Trophoblast cell (in vitro differentiated cells and primary cell): ENCODE results near the gene DNM3.

Experiments used
- DNase-seq, 2 donors: peaks; one replicate each; pipeline ENCODE4 v3.0.0-alpha.2; 2016
- H2AFZ ChIP-seq: 2 replicates; pipeline ENCODE4 v1.6.1; 2013; ENCODE audit warnings: low read length, moderate library complexity, mild to moderate bottlenecking; ENCODE audit not compliant: insufficient read depth, poor library complexity
- H2AK5ac ChIP-seq: 2 replicates; pipeline ENCODE4 v1.6.1; 2013; ENCODE audit warnings: mild to moderate bottlenecking, low read length
- H2BK120ac ChIP-seq: 2 replicates; pipeline ENCODE4 v1.6.1; 2013; ENCODE audit warnings: low read length, mild to moderate bottlenecking, moderate library complexity; ENCODE audit not compliant: insufficient read depth, poor library complexity
- H2BK12ac ChIP-seq: 2 replicates; pipeline ENCODE4 v1.6.1; 2013; ENCODE audit warnings: mild to moderate bottlenecking, low read length, moderate library complexity
- H2BK5ac ChIP-seq: 2 replicates; pipeline ENCODE4 v1.6.1; 2013; ENCODE audit warnings: low read length, low read depth, moderate library complexity, mild to moderate bottlenecking; ENCODE audit not compliant: poor library complexity
- H3K14ac ChIP-seq: 2 replicates; pipeline ENCODE4 v1.6.1; 2013; ENCODE audit warnings: mild to moderate bottlenecking, low read length
- H3K18ac ChIP-seq: 2 replicates; pipeline ENCODE4 v1.6.1; 2013; ENCODE audit warnings: mild to moderate bottlenecking, low read length
- H3K23ac ChIP-seq: 2 replicates; pipeline ENCODE4 v1.6.1; 2013; ENCODE audit warnings: low read length
- H3K27ac ChIP-seq: 2 replicates; pipeline ENCODE4 v1.5.1; 2013; ENCODE audit warnings: low read depth, mild to moderate bottlenecking, inconsistent platforms, low read length, moderate library complexity
- H3K27me3 ChIP-seq: 2 replicates; pipeline ENCODE4 v1.6.1; 2013; ENCODE audit warnings: inconsistent platforms, mild to moderate bottlenecking, low read length, moderate library complexity; ENCODE audit not compliant: insufficient read depth
- H3K36me3 ChIP-seq, 2 experiments: 1 replicate in 1 of 2; 2 replicates in 1 of 2; pipeline ENCODE4 v1.6.1; 2013; ENCODE audit warnings: low read length in 2 of 2, mild to moderate bottlenecking in 2 of 2, moderate library complexity in 1 of 2; ENCODE audit not compliant: insufficient read depth in 2 of 2, control insufficient read depth in 1 of 2
- H3K4ac ChIP-seq: 2 replicates; pipeline ENCODE4 v1.6.1; 2013; ENCODE audit warnings: low read depth, mild to moderate bottlenecking, low read length, moderate library complexity
- H3K4me1 ChIP-seq, 2 experiments: 1 replicate in 1 of 2; 2 replicates in 1 of 2; pipeline ENCODE4 v1.6.1; 2013; ENCODE audit warnings: low read length in 2 of 2, mild to moderate bottlenecking in 2 of 2, moderate library complexity in 1 of 2; ENCODE audit not compliant: insufficient read depth in 2 of 2, control insufficient read depth in 1 of 2
- H3K4me2 ChIP-seq: 2 replicates; pipeline ENCODE4 v1.6.1; 2013; ENCODE audit warnings: inconsistent platforms, mild to moderate bottlenecking, low read length, moderate library complexity
- H3K4me3 ChIP-seq: 2 replicates; pipeline ENCODE4 v1.5.1; 2013; ENCODE audit warnings: mild to moderate bottlenecking, low read depth, low read length, inconsistent platforms
- H3K79me1 ChIP-seq: one replicate; pipeline ENCODE4 v1.6.1; 2013; ENCODE audit warnings: low read length
- H3K79me2 ChIP-seq: 2 replicates; pipeline ENCODE4 v1.6.1; 2013; ENCODE audit warnings: low read length, mild to moderate bottlenecking; ENCODE audit not compliant: control insufficient read depth, insufficient read depth, poor library complexity
- H3K9ac ChIP-seq: 2 replicates; pipeline ENCODE4 v1.6.1; 2013; ENCODE audit warnings: mild to moderate bottlenecking, low read length
- H3K9me3 ChIP-seq: 2 replicates; pipeline ENCODE4 v1.6.1; 2013; ENCODE audit warnings: low read depth, mild to moderate bottlenecking, control low read depth, inconsistent platforms, low read length; ENCODE audit not compliant: insufficient read depth
- H4K12ac ChIP-seq: 2 replicates; pipeline ENCODE4 v1.6.1; 2013; ENCODE audit warnings: low read depth, mild to moderate bottlenecking, low read length, moderate library complexity
- H4K8ac ChIP-seq: 2 replicates; pipeline ENCODE4 v1.6.1; 2013; ENCODE audit warnings: low read depth, mild to moderate bottlenecking, low read length, moderate library complexity
- H4K91ac ChIP-seq: one replicate; pipeline ENCODE4 v1.6.1; 2013; ENCODE audit warnings: low read depth, mild to moderate bottlenecking, low read length, moderate library complexity
- WGBS: extraction: QIAGEN DNeasy Blood & Tissue Kit; methylation state at CpG from one replicate; pipeline ENCODE4 v1.1.7; 2013; ENCODE audit warnings: missing lambda C conversion rate; ENCODE audit not compliant: insufficient read length, insufficient coverage; ENCODE audit errors: extremely low coverage; 5-methylcytosine and 5-hydroxymethylcytosine counted together

The DNM3 gene

DNA sequence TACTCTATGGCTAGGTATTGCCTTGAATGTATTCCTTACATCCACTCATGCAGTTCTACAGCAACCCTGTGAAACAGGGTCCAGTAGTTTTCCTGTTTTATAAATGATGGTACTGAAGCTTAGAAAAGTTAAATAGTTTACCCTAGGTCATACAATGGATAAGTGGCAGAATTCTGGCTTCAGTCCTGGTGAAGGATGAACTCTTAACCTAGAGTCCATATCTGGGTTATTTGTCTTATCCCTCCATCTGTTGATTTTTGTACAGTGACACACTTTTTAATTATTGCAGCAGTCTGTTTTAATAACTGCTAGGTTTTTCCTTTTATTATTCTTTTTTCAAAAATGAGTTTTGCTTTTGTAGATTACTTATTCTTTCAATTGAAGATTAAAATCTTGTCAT lies 263.9 kb downstream of the DNM3 start:
- Histone ChIP-seq H3K4me3 (no peak overlapping the region), H2BK120ac (no peak overlapping the region), H3K4me2 (no peak overlapping the region), H3K18ac (no peak overlapping the region), H3K36me3 (no peaks in the 10 kb centered on the region), H4K91ac (no peak overlapping the region), H4K12ac (no peak overlapping the region), H3K9me3 (no peaks in the 10 kb centered on the region), H3K4me1 (no peaks in the 10 kb centered on the region), H4K8ac (no peak overlapping the region), H2BK5ac (no peak overlapping the region), H3K9ac (no peak overlapping the region), H3K23ac (no peak overlapping the region), H3K27me3 (no peaks in the 10 kb centered on the region), H3K79me2 (no peaks in the 10 kb centered on the region), H3K79me1 (no peaks in the 10 kb centered on the region), H2BK12ac (no peak overlapping the region), H3K4ac (no peak overlapping the region), H2AFZ (no peak overlapping the region), H3K14ac (no peak overlapping the region), H2AK5ac (no peak overlapping the region), H3K27ac (no peak overlapping the region)
- DNase-seq: no peak

DNA sequence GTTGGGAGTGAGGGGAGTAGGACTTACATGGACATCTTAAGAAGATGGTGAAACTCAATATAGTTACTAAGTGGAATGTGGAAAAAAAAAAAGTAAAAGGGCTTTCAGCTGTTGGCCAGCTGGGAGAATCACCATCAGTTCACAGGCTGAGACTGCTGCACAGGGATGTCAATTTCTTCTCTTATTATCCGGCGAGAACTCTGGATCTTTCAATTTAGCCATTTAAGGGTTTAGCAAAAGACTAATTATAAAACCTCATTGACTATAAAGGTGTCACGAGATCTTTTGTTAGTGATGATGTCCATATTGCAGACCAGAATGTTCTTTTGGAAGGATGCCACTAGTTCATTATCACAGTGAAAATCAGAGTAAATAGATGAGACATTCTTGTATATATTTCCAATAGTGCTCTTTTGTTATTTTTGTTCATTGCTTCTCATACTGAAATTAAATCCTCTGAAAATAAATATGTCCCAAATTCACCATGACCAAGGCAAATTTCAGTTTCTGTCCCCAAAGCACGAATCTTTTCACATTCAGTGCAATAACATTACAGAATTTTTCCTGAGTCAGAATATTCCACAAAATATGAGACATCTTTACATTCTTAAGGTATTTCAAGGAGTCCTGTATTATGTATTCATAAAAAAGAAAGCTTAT lies 266.1 kb downstream of the DNM3 start:
- no peak overlapping the region for H2AK5ac ChIP-seq
- no peaks in the 10 kb centered on the region for H3K27me3 ChIP-seq
- H3K4ac ChIP-seq: no peak overlapping the region
- no peaks in the 10 kb centered on the region for H3K79me1 ChIP-seq
- no peak overlapping the region for H2BK5ac ChIP-seq
- no peak overlapping the region for H3K4me2 ChIP-seq
- H3K27ac ChIP-seq: no peak overlapping the region
- no peak overlapping the region for H2BK12ac ChIP-seq
- H4K8ac ChIP-seq: no peak overlapping the region
- no peak overlapping the region for H3K23ac ChIP-seq
- H3K9me3 ChIP-seq: no peaks in the 10 kb centered on the region
- no peak overlapping the region for H3K4me3 ChIP-seq
- no peak overlapping the region for H3K18ac ChIP-seq
- H3K79me2 ChIP-seq: no peaks in the 10 kb centered on the region
- no peak overlapping the region for H4K12ac ChIP-seq
- H4K91ac ChIP-seq: no peak overlapping the region
- DNase-seq: no peak
- no peaks in the 10 kb centered on the region for H3K36me3 ChIP-seq
- H3K4me1 ChIP-seq: no peaks in the 10 kb centered on the region
- no peak overlapping the region for H2BK120ac ChIP-seq
- no peak overlapping the region for H3K9ac ChIP-seq
- H2AFZ ChIP-seq: no peak overlapping the region
- H3K14ac ChIP-seq: no peak overlapping the region
- no CpG with 5 or more reads among the region's 4 CpGs for WGBS

DNA sequence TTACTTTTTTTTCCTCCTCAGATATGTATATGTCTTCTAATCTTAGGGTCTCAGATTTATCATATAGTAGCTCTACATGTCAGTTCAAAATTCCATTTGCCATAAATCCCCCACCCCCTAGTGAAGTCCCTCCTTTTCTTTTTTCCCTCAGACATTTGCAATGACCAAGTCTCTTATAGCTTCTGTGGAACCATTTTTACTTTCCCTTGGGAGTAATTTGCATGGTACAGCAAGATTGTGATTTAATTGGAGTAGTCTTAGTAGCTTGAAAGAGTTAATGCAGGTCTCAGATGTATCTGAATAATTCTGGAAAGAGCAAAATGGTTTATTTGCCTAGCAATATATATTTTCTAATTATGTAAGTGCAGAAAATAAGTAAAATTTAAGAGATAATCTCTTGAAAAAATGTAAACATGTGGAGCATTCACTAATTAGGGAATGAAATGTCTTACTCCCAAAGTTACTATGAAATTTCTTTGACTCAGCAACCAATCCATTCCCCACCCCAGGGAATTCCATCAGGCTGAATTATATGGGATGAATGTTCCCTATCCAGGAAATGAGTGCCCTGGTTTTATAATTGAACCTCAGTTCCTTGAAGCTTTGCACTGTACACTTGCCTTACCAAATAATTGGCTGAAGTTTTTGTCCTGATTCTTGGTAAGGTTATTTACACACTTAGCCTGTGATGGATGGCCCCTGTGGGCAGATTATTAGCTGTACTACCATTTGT lies 267.0 kb downstream of the DNM3 start:
- H3K4me1 ChIP-seq: no peaks in the 10 kb centered on the region

DNA sequence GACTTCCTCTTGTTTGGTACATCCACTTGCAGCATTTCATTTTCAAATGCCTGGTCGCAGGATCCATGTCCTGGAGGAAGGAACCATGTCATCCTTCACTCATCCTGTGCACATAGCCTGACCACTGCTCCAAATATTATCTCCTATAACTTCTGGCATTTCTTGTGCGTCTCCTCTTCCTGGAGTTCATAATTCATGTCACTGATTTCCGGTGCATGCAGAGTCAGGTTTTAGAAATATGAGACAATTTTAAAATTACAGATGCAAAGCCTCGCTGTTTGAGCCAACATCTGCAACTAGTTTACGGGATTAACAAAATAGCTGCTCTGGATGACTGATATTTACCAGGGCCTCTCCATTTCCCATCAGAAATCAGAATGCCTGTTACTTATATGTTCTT lies 268.1 kb downstream of the DNM3 start:
- H3K9me3 ChIP-seq: no peaks in the 10 kb centered on the region
- H3K14ac ChIP-seq: no peak overlapping the region
- no peaks in the 10 kb centered on the region for H3K4me1 ChIP-seq
- H4K12ac ChIP-seq: no peak overlapping the region
- no peaks in the 10 kb centered on the region for H3K79me2 ChIP-seq
- no peaks in the 10 kb centered on the region for H3K27me3 ChIP-seq
- H3K9ac ChIP-seq: no peak overlapping the region
- no peak overlapping the region for H3K4me3 ChIP-seq
- no peak overlapping the region for H3K4ac ChIP-seq
- H3K18ac ChIP-seq: no peak overlapping the region
- no peak overlapping the region for H2BK5ac ChIP-seq
- no peaks in the 10 kb centered on the region for H3K36me3 ChIP-seq
- no peak for DNase-seq
- no peak overlapping the region for H4K91ac ChIP-seq
- no peak overlapping the region for H4K8ac ChIP-seq
- whole genome bisulfite sequencing: no CpG with 5 or more reads among the region's 5 CpGs
- H3K27ac ChIP-seq: no peak overlapping the region
- H2AK5ac ChIP-seq: no peak overlapping the region
- H3K4me2 ChIP-seq: no peak overlapping the region
- no peak overlapping the region for H2AFZ ChIP-seq
- no peak overlapping the region for H3K23ac ChIP-seq
- no peak overlapping the region for H2BK120ac ChIP-seq
- no peak overlapping the region for H2BK12ac ChIP-seq
- H3K79me1 ChIP-seq: no peaks in the 10 kb centered on the region

More for the DNA sequence above, 267.0 kb downstream of the DNM3 start:
- Histone ChIP-seq H3K23ac (no peak overlapping the region), H2BK12ac (no peak overlapping the region), H3K27me3 (no peaks in the 10 kb centered on the region), H3K4me2 (no peak overlapping the region), H3K79me1 (no peaks in the 10 kb centered on the region), H4K12ac (no peak overlapping the region), H3K79me2 (no peaks in the 10 kb centered on the region), H3K14ac (no peak overlapping the region), H3K4me3 (no peak overlapping the region), H3K4ac (no peak overlapping the region), H3K9ac (no peak overlapping the region), H4K91ac (no peak overlapping the region), H2BK120ac (no peak overlapping the region), H2BK5ac (no peak overlapping the region), H3K27ac (no peak overlapping the region), H2AK5ac (no peak overlapping the region), H4K8ac (no peak overlapping the region), H2AFZ (no peak overlapping the region), H3K9me3 (no peaks in the 10 kb centered on the region), H3K36me3 (no peaks in the 10 kb centered on the region), H3K18ac (no peak overlapping the region)
- DNase-seq: no peak
